Measurements from ENCODE around the gene KCNS1.

- no peak for TF ChIP-seq CTCF (conservative IDR thresholded peaks at IDR 0.05; ENCODE audit: low read depth, low read length)
- TF ChIP-seq EZH2 (IDR thresholded peaks at IDR 0.05; ENCODE audit: borderline replicate concordance, low read depth, low read length, poor library complexity, severe bottlenecking), result no peak
Measured at GRCh38 chr20:45115829-45116228, 14.9 kb upstream of the KCNS1 start.
